Mammary epithelial cell (primary cell): ENCODE data around the gene TECTB.

Source experiments
- CTCF ChIP-seq, 2 donors: IDR thresholded peaks in 1 of 2; conservative IDR thresholded peaks in 1 of 2; 2 replicates each; pipeline ENCODE4 v1.5.1; 2011 to 2012; ENCODE audit warnings: inconsistent platforms in 2 of 2, low read length in 2 of 2, mild to moderate bottlenecking in 2 of 2, control low read depth in 1 of 2, low read depth in 1 of 2; ENCODE audit not compliant: insufficient read depth in 1 of 2; ENCODE audit errors: extremely low read depth in 1 of 2
- EZH2 ChIP-seq: IDR thresholded peaks from 2 replicates; pipeline ENCODE4 v1.6.1; 2012; ENCODE audit warnings: low read length, inconsistent platforms, borderline replicate concordance

- no peak for TF ChIP-seq CTCF (conservative IDR thresholded peaks at IDR 0.05 in 1 of 2, IDR thresholded peaks at IDR 0.05 in 1 of 2; ENCODE audit: extremely low read depth in 1 of 2, insufficient read depth in 1 of 2, low read depth in 1 of 2, low read length in 2 of 2)
- TF ChIP-seq EZH2 = no peak
Observed at GRCh38 chr10:112302335-112302734, 19.1 kb downstream of the TECTB start.
